ENCODE data around the gene INSL6.

DNA sequence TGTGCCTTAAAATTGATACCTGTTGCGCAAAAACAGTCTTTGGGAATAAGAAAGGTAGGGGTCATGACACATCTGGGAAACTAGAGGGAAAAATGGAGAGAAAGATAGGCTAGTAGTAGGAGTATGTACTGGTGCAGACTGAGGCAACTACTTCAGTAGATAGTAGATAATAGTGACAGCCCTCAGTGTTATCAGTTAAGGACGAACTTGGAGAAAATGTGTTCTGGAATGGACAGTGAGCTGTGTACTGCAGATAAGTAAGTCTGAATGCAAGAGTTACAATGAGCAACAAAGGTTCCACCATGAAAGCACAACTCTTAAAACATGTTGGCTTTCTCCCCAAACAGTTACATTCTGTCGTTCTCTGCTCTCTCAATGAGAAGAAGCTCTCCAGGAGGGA, 6.5 kb upstream of the INSL6 start:
- TF ChIP-seq, protein P1, sequence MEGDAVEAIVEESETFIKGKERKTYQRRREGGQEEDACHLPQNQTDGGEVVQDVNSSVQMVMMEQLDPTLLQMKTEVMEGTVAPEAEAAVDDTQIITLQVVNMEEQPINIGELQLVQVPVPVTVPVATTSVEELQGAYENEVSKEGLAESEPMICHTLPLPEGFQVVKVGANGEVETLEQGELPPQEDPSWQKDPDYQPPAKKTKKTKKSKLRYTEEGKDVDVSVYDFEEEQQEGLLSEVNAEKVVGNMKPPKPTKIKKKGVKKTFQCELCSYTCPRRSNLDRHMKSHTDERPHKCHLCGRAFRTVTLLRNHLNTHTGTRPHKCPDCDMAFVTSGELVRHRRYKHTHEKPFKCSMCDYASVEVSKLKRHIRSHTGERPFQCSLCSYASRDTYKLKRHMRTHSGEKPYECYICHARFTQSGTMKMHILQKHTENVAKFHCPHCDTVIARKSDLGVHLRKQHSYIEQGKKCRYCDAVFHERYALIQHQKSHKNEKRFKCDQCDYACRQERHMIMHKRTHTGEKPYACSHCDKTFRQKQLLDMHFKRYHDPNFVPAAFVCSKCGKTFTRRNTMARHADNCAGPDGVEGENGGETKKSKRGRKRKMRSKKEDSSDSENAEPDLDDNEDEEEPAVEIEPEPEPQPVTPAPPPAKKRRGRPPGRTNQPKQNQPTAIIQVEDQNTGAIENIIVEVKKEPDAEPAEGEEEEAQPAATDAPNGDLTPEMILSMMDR (IDR thresholded peaks at IDR 0.05) = no peak
- no peak for TF ChIP-seq POLR2AphosphoS5 (IDR thresholded peaks at IDR 0.05)

Data from upper lobe of left lung (tissue), 4 donors.